IPS-20b (cell line): Measurements from ENCODE around the gene PRRT1B.

ENCODE experiments used
- H3K27ac ChIP-seq: one replicate; pipeline ENCODE4 v1.5.1; 2013; ENCODE audit warnings: low read length
- H3K27me3 ChIP-seq: 2 replicates; pipeline ENCODE4 v1.6.1; 2013; ENCODE audit warnings: mild to moderate bottlenecking, low read length, inconsistent platforms; ENCODE audit not compliant: insufficient read depth
- H3K36me3 ChIP-seq: 2 replicates; pipeline ENCODE4 v1.6.1; 2013; ENCODE audit warnings: low read depth, mild to moderate bottlenecking, inconsistent platforms, low read length, moderate library complexity; ENCODE audit not compliant: insufficient read depth
- H3K4me1 ChIP-seq: 2 replicates; pipeline ENCODE4 v1.6.1; 2013; ENCODE audit warnings: mild to moderate bottlenecking, control low read depth, inconsistent platforms, low read length, moderate library complexity; ENCODE audit not compliant: insufficient read depth
- H3K4me3 ChIP-seq: 2 replicates; pipeline ENCODE4 v1.5.1; 2013; ENCODE audit warnings: mild to moderate bottlenecking, low read length, inconsistent platforms
- H3K9ac ChIP-seq: 2 replicates; pipeline ENCODE4 v1.6.1; 2013; ENCODE audit warnings: low read depth, mild to moderate bottlenecking, inconsistent platforms, low read length, moderate library complexity
- H3K9me3 ChIP-seq: 2 replicates; pipeline ENCODE4 v1.6.1; 2013; ENCODE audit warnings: mild to moderate bottlenecking, low read depth, low read length, inconsistent platforms; ENCODE audit not compliant: insufficient read depth

Gene PRRT1B

DNA sequence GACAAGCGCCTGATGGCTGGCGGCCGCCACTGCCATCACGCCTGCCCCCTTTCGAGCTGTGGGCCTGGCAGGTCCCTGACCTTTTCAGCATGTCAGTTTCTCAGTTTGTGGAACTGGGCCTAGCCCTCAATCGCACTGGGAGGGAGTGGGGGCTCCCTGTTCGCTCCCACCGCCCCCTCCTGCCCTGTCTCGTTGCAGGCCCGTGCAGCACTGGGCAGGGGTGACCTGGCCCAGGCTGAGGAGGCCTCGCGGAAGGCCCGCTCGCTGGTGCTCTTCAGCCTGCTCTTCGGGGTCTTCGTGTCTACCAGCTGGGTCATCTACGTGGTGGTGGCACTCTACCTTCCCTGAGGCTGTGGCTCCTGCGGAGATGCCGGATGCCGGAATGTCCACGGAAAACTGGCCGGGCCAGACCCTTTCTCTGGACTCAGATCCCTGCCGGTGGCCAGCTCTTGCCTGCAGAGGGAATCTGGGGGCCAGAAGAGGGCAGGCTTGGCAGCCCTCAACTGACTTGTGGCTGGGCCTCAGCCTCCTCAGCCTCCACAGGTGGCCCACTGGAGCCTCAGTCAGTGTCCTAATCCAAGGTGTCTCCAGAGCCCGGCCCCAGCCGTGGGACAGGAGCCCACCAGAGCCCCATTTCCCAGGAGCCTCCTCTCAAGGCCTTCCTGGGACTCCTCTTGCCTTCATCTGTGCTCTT is 12.7 kb downstream of the PRRT1B start:
- no peaks in the 10 kb centered on the region for H3K36me3 ChIP-seq
- H3K4me3 ChIP-seq, result no peak overlapping the region
- H3K9me3 ChIP-seq, result no peaks in the 10 kb centered on the region; the same call in 1 of the 2 replicates
- peaks cover 4% of the 10 kb centered on the region; the same call in 1 of the 2 replicates for H3K4me1 ChIP-seq
- H3K27ac ChIP-seq, result no peak overlapping the region
- H3K9ac ChIP-seq, result no peak overlapping the region
- peaks cover 33% of the 10 kb centered on the region for H3K27me3 ChIP-seq

DNA sequence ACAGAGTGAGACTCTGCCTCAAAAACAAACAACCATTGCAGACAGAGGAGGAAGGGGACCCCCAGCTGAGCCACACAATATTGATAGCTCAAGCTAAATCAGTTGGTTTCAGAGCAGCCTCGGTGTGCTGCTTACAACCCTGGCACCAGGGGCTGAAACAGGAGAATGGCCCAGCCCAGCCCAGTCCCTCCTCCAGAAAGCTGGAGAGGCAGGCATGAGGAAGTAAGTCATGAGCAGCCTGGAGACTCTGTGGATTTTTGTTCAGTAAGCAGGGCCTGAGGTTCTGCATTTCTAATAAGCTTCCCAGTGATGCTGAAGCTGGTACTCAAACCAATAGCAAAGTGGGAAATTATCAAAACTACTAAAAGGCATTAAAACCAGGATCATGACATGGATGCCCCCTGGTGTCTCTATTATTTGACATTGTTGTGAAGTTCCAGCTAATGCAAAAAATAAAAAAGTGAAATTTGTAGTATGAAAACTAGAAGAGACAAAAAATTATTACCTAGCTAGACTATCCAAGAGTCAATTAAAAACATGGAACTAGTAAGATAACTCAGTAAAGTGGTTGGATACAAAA is 14.2 kb downstream of the PRRT1B start:
- Histone ChIP-seq H3K36me3 (no peaks in the 10 kb centered on the region), H3K27me3 (peaks cover 18% of the 10 kb centered on the region), H3K4me3 (no peak overlapping the region), H3K27ac (no peak overlapping the region), H3K9ac (no peak overlapping the region), H3K9me3 (no peaks in the 10 kb centered on the region; the same call in 1 of the 2 replicates), H3K4me1 (peaks cover 4% of the 10 kb centered on the region; the same call in 1 of the 2 replicates)

DNA sequence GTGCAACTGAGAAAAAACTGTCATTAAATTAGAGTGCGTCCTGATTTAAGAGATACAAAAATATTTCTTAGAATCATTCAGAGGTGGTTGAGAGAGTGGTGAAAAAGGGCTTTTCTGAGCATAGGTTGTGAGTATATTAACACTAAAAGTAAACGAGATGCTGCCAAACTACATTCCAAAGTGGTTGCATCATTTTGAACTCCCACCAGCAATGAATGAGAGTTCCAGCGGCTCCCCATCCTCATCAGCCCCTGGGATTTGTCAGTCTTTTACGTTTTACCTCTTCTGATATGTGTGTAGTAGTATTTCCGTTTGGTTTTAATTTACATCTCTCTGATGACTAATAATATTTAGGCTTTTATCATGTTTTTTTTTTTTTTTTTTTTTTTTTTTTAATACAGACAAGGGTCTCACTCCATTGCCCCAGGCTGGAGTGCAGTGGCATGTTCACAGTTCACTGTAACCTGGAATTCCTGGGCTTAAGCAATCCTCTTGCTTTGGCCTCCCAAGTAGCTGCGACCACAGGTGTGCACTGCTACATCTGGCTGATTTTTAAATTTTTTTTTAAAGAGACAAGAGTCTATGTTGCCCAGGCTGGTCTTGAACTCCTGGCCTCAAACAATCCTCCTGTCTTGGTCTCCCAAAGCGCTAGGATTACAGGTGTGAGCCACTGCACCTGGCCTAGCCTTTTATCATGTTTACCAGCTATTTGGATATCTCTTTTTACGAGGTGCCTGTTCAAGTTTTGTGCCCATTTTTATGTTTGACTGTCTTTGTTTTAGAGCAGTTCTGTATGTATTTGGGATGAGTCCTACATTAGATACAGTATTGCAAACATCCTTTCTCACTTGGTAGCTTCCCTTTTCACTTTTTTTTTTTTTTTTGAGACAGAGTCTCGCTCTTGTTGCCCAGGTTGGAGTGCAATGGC is 17.0 kb downstream of the PRRT1B start:
- no peaks in the 10 kb centered on the region; the same call in 1 of the 2 replicates for H3K9me3 ChIP-seq

DNA sequence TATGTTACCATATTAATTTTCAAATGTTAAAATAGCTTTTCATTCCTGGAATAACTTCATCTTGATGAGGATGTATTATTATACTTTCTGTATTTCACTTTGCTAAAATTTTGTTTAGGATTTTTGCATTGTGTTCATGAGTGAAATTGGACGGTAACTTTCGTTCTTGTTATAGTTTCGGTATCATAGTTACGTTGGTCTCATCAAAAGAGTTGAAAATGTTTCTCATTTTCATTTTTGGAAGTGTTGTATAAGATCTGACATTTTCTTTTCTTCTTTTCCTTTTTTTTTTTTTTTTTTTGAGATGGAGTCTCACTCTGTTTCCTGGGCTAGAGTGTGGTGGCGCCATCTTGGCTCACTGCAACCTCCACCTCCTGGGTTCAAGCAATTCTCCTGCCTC is 20.0 kb downstream of the PRRT1B start:
- Histone ChIP-seq H3K9me3 (no peaks in the 10 kb centered on the region; the same call in 1 of the 2 replicates), H3K4me1 (peaks cover 4% of the 10 kb centered on the region; the same call in 1 of the 2 replicates), H3K27me3 (no peaks in the 10 kb centered on the region), H3K9ac (no peak overlapping the region), H3K4me3 (no peak overlapping the region), H3K36me3 (no peaks in the 10 kb centered on the region), H3K27ac (no peak overlapping the region)

More for the DNA sequence above, 17.0 kb downstream of the PRRT1B start:
- Histone ChIP-seq H3K4me3 (no peak overlapping the region), H3K9ac (no peak overlapping the region), H3K27me3 (no peaks in the 10 kb centered on the region), H3K27ac (no peak overlapping the region), H3K4me1 (peaks cover 4% of the 10 kb centered on the region; the same call in 1 of the 2 replicates), H3K36me3 (no peaks in the 10 kb centered on the region)

DNA sequence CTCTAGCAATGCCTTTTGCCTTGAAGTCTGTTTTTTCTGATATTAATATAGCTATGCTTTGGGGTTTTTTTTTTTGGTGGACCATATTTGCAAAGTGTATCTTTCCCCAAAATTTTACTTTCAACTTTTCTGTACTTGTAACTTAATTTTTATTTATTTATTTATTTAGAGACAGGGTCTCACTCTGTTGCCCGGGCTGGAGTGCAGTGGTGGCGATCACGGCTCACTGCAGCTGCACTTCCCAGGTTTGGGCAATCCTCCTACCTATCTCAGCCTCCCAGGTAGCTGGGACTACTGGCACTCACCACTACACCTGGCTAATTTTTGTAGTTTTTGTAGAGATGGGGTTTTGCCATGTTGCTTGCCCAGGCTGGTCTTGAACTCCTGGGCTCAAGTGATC is 20.8 kb downstream of the PRRT1B start:
- Histone ChIP-seq H3K9me3 (no peaks in the 10 kb centered on the region), H3K4me3 (no peak overlapping the region), H3K36me3 (no peaks in the 10 kb centered on the region), H3K9ac (no peak overlapping the region), H3K27ac (no peak overlapping the region), H3K4me1 (peaks cover 4% of the 10 kb centered on the region; the same call in 1 of the 2 replicates), H3K27me3 (no peaks in the 10 kb centered on the region)

DNA sequence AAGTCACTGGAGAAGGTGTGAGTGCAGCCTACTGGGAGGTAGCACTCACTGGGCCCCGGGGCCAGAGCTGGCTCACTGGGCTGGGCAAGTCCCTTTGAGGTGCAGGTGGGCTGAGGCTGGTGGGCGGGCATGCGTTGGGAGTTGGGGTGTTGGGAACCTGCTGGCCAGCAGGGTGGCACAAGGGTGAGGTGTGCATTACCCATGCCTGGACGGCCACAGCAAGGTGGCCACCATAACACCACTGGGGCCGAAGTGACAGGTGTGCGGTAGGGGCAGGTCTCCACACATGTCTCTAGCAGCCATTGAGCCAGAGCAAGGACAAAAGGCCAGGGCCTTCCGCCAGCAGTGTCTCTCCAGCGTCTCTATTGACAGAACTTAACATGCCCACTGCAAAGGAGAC is 22.6 kb downstream of the PRRT1B start:
- no peaks in the 10 kb centered on the region for H3K36me3 ChIP-seq
- H3K9ac ChIP-seq, result no peak overlapping the region
- H3K27me3 ChIP-seq, result no peaks in the 10 kb centered on the region
- H3K9me3 ChIP-seq, result no peaks in the 10 kb centered on the region
- H3K4me1 ChIP-seq, result no peaks in the 10 kb centered on the region
- H3K4me3 ChIP-seq, result no peak overlapping the region
- no peak overlapping the region for H3K27ac ChIP-seq

DNA sequence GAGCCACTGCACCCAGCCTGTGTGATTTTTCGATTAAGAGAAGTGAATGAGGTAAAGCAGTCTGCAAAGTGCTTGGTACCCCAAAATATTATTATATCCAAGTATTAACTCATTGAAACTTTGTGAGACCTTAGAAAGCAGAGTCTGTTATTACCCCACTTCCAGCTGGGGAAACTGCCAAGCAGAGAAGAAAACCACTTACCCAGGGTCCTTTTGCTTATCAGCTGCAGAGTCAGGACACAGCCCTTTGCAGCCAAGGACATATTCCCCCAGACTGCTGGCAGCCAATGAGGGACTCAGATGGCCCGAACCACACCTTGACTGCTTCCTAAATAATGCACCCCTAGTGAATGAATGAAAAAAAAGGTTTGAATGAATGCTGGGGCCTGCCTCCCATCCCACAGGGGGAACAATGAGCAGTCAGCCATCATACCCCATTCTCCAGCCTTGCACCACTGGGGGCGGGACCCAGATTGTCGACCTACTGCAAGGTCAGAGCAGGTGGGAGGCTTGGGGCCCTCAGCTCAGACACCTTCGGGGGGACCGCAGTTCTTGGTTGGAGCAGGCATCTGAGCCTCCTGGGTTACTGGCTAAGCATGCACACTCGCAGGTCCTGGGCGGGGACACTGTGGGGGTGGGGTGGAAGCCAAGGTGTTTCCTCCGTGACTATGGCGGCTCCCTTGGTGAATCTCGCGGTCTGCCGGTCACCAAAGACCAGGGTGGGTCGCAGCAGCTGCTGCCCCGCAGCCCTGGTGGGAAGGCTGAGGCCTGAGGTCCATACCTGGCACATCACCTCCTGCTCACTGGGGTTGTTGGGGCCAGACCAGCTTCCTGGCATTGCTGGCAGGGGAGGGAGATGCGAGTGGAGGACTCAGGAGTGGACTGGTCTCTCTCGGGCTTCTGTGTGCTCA is 29.7 kb downstream of the PRRT1B start:
- Histone ChIP-seq H3K9ac (no peak overlapping the region), H3K27ac (no peak overlapping the region), H3K4me1 (no peaks in the 10 kb centered on the region), H3K27me3 (no peaks in the 10 kb centered on the region), H3K9me3 (no peaks in the 10 kb centered on the region), H3K36me3 (peaks cover 10% of the 10 kb centered on the region), H3K4me3 (no peak overlapping the region)

DNA sequence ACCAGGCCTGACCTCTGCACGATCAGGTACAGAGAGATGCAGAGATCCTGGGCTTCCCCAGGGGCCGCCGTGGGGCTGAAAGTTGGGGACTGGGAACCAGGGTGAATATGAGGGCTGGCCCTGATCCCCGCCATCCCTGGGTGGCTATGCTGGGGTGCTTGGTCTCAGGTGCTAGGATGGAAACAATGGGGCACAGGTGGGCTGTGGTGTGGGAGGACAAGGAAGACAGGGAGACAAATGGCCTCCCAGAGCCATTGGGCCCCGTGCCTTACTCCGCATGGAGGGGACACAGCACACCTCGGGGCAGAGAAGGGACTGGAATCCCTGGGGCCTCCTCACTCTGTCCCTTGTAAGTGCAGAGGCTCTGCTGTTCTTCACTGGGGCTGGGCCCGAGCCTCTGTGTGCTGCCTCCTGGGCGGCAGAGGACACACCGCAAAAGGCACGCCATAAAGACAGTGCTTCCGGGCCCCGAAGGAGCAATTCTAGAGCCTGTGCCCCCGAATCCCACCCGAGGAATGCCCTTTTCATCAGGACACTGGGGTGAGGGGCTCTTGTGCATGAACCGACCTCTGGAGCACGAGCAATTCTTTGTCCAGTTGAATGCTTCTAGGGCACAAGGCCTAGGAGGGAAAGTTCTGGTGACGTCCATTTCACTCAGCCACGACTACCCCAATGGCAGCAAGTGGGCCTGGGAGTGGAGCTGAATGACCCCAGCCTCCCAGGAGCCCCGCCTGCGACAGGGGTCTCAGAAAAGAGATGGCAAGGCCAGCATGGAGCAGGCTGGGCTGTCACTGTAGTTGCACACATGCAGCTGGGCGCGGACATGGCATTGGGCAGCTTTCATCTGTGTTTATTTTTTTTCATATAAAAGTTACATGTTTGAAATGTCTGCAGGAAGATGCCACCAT is 30.9 kb downstream of the PRRT1B start:
- Histone ChIP-seq H3K4me1 (no peaks in the 10 kb centered on the region), H3K27ac (no peak overlapping the region), H3K9me3 (no peaks in the 10 kb centered on the region), H3K4me3 (no peak overlapping the region), H3K36me3 (peaks cover 15% of the 10 kb centered on the region), H3K27me3 (no peaks in the 10 kb centered on the region), H3K9ac (no peak overlapping the region)

DNA sequence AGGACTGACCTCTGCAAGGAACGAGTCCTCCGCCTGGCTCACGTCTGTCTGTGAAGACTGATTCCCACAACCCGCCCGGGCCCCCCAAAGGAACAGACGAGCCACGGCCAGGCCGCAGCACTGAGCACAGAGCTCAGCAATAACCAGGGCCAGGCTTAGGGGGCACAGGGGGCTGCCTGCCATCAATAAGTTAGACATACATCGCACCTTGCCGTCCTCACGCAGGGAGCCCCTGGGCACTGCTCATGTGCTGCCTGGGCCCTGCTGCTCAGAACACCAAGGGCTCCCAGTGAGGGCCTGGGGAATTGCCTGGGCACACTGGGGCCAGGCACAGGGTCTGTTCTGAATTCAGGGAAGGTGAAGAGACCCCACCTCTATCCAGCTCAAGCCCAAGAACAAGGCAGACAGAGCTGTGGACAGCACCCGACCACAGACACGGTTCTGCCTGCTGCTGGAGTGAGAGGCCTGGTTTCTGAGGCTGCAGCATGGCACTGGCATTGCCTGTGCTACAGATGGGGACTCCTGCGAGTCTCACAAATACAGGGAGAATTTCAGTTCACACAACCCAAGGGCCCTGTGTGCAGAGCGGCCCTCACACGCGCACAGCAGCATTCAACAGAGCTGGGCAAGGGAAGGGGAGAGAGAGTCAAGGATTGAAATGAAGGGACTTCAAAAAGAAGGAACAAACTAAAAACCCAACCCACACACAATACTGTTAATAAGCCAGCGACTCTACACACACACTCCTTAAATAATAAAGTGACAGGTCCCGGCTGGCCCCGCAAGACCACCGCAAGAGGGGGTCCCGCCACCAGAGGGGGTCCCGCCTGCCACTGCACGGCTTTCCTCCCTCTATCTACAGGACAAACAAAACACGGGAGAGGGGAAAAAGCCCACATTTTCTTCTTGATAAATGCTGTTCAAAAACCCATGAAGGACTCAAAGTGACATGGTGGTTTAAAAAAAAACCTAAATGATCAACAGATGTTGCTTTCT is 32.0 kb downstream of the PRRT1B start:
- Histone ChIP-seq H3K9ac (no peak overlapping the region), H3K27ac (no peak overlapping the region), H3K4me3 (no peak overlapping the region), H3K9me3 (no peaks in the 10 kb centered on the region), H3K4me1 (no peaks in the 10 kb centered on the region), H3K27me3 (no peaks in the 10 kb centered on the region), H3K36me3 (peaks cover 21% of the 10 kb centered on the region)
